Measurements from ENCODE around the gene XRCC3. TPM values are rescaled to one million over a fixed set of nuclear protein-coding genes. Genes with fewer than 3 reads are reported as not detected.

XRCC3 gene
- total and polyA plus RNA-seq, 7 donors = 1.8 to 15.7 (median 3.6) TPM

- TF ChIP-seq CTCF (IDR thresholded peaks at IDR 0.05) (no peak), POLR2A (IDR thresholded peaks at IDR 0.05) (no peak), POLR2AphosphoS5 (IDR thresholded peaks at IDR 0.05) (no peak), EP300 (IDR thresholded peaks at IDR 0.05) (no peak)
- DNase-seq = no peak
- Histone ChIP-seq H3K9me3 (no peaks in the 10 kb centered on the region), H3K27me3 (no peaks in the 10 kb centered on the region), H3K4me3 (no peak overlapping the region), H3K27ac (no peak overlapping the region), H3K36me3 (peaks cover 25 to 70% (median 51%) of the 10 kb centered on the region in 4 donors), H3K4me1 (peaks cover 0 to 22% (median 10%) of the 10 kb centered on the region in 4 donors)
- intact Hi-C loops (cut with DNase I) = no loop called here
- 95% methylated on average over 15 of the region's 15 CpGs for WGBS, 2 donors
These were observed 16.2 kb upstream of the XRCC3 start for GRCh38 chr14:103731481-103731880.

GRCh38 chr14:103730490-103731035 is 15.3 kb upstream of the XRCC3 start:
- H3K4me3 ChIP-seq = no peak overlapping the region
- TF ChIP-seq POLR2AphosphoS5 (IDR thresholded peaks at IDR 0.05) = no peak
- peaks cover 25 to 79% (median 51%) of the 10 kb centered on the region in 4 donors for H3K36me3 ChIP-seq
- H3K27me3 ChIP-seq = no peaks in the 10 kb centered on the region
- intact Hi-C loops (cut with DNase I) = no loop called here
- 85 to 88% methylated on average over 15 of the region's 15 CpGs for WGBS, 2 donors
- H3K4me1 ChIP-seq = peaks cover 0 to 13% (median 3%) of the 10 kb centered on the region in 4 donors
- H3K27ac ChIP-seq = no peak overlapping the region
- DNase-seq = no peak
- H3K9me3 ChIP-seq = no peaks in the 10 kb centered on the region

GRCh38 chr14:103729496-103730448 is 14.5 kb upstream of the XRCC3 start:
- no peak for TF ChIP-seq EP300 (IDR thresholded peaks at IDR 0.05)
- TF ChIP-seq POLR2AphosphoS5 (IDR thresholded peaks at IDR 0.05) = no peak
- TF ChIP-seq POLR2A (IDR thresholded peaks at IDR 0.05) = no peak
- TF ChIP-seq CTCF (IDR thresholded peaks at IDR 0.05) = no peak
- Histone ChIP-seq H3K4me1 (peaks cover 0 to 13% (median 7%) of the 10 kb centered on the region in 4 donors), H3K27me3 (no peaks in the 10 kb centered on the region), H3K9me3 (no peaks in the 10 kb centered on the region), H3K4me3 (no peak overlapping the region), H3K27ac (no peak overlapping the region), H3K36me3 (peaks cover 25 to 83% (median 48%) of the 10 kb centered on the region in 4 donors)
- WGBS, 2 donors = 83 to 89% methylated on average over 24 of the region's 24 CpGs
- intact Hi-C loops (cut with DNase I) = no loop called here
- no peak for DNase-seq

- Histone ChIP-seq H3K36me3 (peaks cover 24 to 73% (median 37%) of the 10 kb centered on the region in 4 donors), H3K27me3 (no peaks in the 10 kb centered on the region), H3K9me3 (no peaks in the 10 kb centered on the region), H3K4me3 (no peak overlapping the region), H3K4me1 (peaks cover 0 to 19% (median 18%) of the 10 kb centered on the region in 4 donors), H3K27ac (no peak overlapping the region)
- no peak for TF ChIP-seq POLR2AphosphoS5 (IDR thresholded peaks at IDR 0.05)
- no peak for TF ChIP-seq CTCF (IDR thresholded peaks at IDR 0.05)
- no peak for TF ChIP-seq EP300 (IDR thresholded peaks at IDR 0.05)
- no peak for TF ChIP-seq POLR2A (IDR thresholded peaks at IDR 0.05)
- 85 to 91% methylated on average over 12 of the region's 12 CpGs for WGBS, 2 donors
- intact Hi-C loops (cut with DNase I) = no loop called here
- DNase-seq = no peak
These were observed 13.5 kb upstream of the XRCC3 start for GRCh38 chr14:103728721-103729120.

GRCh38 chr14:103728141-103728540 is 12.9 kb upstream of the XRCC3 start:
- DNase-seq = no peak

More at GRCh38 chr14:103728141-103728540, 12.9 kb upstream of the XRCC3 start:
- H3K4me3 ChIP-seq = no peak overlapping the region
- TF ChIP-seq POLR2AphosphoS5 (IDR thresholded peaks at IDR 0.05) = no peak
- no peak for TF ChIP-seq POLR2A (IDR thresholded peaks at IDR 0.05)
- TF ChIP-seq CTCF (IDR thresholded peaks at IDR 0.05) = no peak
- no peak for TF ChIP-seq EP300 (IDR thresholded peaks at IDR 0.05)
- no peaks in the 10 kb centered on the region for H3K9me3 ChIP-seq
- H3K27me3 ChIP-seq = no peaks in the 10 kb centered on the region
- WGBS, 2 donors = 92 to 94% methylated on average over 19 of the region's 19 CpGs
- intact Hi-C loops (cut with DNase I) = no loop called here
- peaks cover 19 to 68% (median 32%) of the 10 kb centered on the region in 4 donors for H3K36me3 ChIP-seq
- H3K27ac ChIP-seq = no peak overlapping the region
- H3K4me1 ChIP-seq = peaks cover 0 to 25% (median 23%) of the 10 kb centered on the region in 4 donors

All from sigmoid colon (tissue), 7 donors.